ENCODE measurements around the gene TMEM30A. TPM values are rescaled to one million over a fixed set of nuclear protein-coding genes. Genes with fewer than 3 reads are reported as not detected.

Gene TMEM30A
- total RNA-seq, 1 experiment from 2014 or later: 36.8 TPM

DNA sequence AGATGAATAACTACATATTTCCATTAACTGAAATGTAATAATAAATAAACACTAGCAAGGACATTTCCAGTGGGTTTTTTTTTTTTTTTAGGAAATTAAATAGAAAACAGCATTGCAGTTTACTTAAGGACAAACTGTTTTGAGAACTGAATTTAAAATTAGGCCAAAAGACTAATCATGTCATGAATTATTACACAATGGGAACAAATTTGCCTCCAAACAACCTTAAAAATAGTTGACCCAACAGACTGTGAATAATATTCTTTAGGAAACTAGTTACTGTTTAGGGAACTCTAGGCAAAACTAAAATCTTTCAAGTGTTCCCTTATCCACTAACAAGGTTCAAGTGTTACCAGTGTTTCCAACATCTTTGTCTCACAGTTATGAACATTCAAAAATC is 62.3 kb downstream of the TMEM30A start:
- CTCF ChIA-PET: no interaction called here
- Histone ChIP-seq H3K9me2 (replicated peaks; ENCODE audit: low read length) (no peaks in the 10 kb centered on the region), H3K4me2 (ENCODE audit: low read length) (no peak overlapping the region), H3K27me3 (ENCODE audit: low read length) (no peaks in the 10 kb centered on the region), H3K79me2 (ENCODE audit: low read length) (no peaks in the 10 kb centered on the region), H3K9me3 (ENCODE audit: low read length) (no peaks in the 10 kb centered on the region), H2AFZ (ENCODE audit: low read length) (no peak overlapping the region), H3K27ac (ENCODE audit: low read length) (no peak overlapping the region), H3K4me1 (ENCODE audit: insufficient read depth, low read length) (peaks cover 10% of the 10 kb centered on the region), H3K4me3 (ENCODE audit: low read length) (no peak overlapping the region), H3K36me3 (ENCODE audit: low read depth, low read length) (no peaks in the 10 kb centered on the region), H3F3A (ENCODE audit: low read length, unreplicated experiment) (no peaks in the 10 kb centered on the region), H4K20me1 (ENCODE audit: low read length) (no peaks in the 10 kb centered on the region), H3K9ac (ENCODE audit: low read length) (no peak overlapping the region)
- POLR2A ChIA-PET (ENCODE audit: unreplicated experiment): no interaction called here
- intact Hi-C loops (cut with micrococcal nuclease): no loop called here
- ATAC-seq (no peak), DNase-seq (no peak)
- TF ChIP-seq EZH2phosphoT487 (IDR thresholded peaks at IDR 0.05; ENCODE audit: borderline replicate concordance, low read length) (no peak), EZH2 (IDR thresholded peaks at IDR 0.05; ENCODE audit: low read length, unreplicated experiment) (no peak)
- TF ChIP-seq, protein P1, sequence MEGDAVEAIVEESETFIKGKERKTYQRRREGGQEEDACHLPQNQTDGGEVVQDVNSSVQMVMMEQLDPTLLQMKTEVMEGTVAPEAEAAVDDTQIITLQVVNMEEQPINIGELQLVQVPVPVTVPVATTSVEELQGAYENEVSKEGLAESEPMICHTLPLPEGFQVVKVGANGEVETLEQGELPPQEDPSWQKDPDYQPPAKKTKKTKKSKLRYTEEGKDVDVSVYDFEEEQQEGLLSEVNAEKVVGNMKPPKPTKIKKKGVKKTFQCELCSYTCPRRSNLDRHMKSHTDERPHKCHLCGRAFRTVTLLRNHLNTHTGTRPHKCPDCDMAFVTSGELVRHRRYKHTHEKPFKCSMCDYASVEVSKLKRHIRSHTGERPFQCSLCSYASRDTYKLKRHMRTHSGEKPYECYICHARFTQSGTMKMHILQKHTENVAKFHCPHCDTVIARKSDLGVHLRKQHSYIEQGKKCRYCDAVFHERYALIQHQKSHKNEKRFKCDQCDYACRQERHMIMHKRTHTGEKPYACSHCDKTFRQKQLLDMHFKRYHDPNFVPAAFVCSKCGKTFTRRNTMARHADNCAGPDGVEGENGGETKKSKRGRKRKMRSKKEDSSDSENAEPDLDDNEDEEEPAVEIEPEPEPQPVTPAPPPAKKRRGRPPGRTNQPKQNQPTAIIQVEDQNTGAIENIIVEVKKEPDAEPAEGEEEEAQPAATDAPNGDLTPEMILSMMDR (conservative IDR thresholded peaks at IDR 0.05; ENCODE audit: low read depth, low read length): no peak
- BruUV-seq (replicated peaks): no TSS peak

DNA sequence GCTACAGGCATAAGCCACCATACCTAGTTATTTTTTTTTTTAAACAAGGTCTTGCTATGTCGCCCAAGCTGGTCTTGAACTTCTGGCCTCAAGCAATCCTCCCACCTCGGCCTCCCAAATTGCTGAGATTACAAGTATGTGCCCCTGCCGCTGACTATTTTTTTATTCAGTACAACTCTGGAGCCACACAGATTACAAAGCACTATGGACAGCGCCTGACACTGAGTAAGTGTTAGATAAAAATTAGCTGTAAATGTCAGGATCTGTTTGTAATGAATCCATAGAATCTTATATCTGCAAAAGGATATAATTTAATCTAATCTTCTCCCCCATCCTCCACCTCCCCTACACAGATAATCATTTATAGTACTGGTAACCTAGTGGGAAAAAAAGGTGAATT is 63.5 kb downstream of the TMEM30A start:
- Histone ChIP-seq H3K9me3 (ENCODE audit: low read length) (no peaks in the 10 kb centered on the region), H3K36me3 (ENCODE audit: low read depth, low read length) (no peaks in the 10 kb centered on the region), H3K9me2 (replicated peaks; ENCODE audit: low read length) (no peaks in the 10 kb centered on the region), H3K4me2 (ENCODE audit: low read length) (no peak overlapping the region), H3K27ac (ENCODE audit: low read length) (no peak overlapping the region), H2AFZ (ENCODE audit: low read length) (no peak overlapping the region), H3K9ac (ENCODE audit: low read length) (no peak overlapping the region), H4K20me1 (ENCODE audit: low read length) (no peaks in the 10 kb centered on the region), H3K27me3 (ENCODE audit: low read length) (no peaks in the 10 kb centered on the region), H3K79me2 (ENCODE audit: low read length) (no peaks in the 10 kb centered on the region), H3F3A (ENCODE audit: low read length, unreplicated experiment) (no peaks in the 10 kb centered on the region), H3K4me1 (ENCODE audit: insufficient read depth, low read length) (peaks cover 6% of the 10 kb centered on the region), H3K4me3 (ENCODE audit: low read length) (no peak overlapping the region)
- TF ChIP-seq EZH2 (IDR thresholded peaks at IDR 0.05; ENCODE audit: low read length, unreplicated experiment) (no peak), EZH2phosphoT487 (IDR thresholded peaks at IDR 0.05; ENCODE audit: borderline replicate concordance, low read length) (no peak)
- TF ChIP-seq, protein P1 (conservative IDR thresholded peaks at IDR 0.05; ENCODE audit: low read depth, low read length): no peak
- no TSS peak for BruUV-seq (replicated peaks)
- intact Hi-C loops (cut with micrococcal nuclease): no loop called here
- POLR2A ChIA-PET (ENCODE audit: unreplicated experiment): no interaction called here
- ATAC-seq: no peak
- CTCF ChIA-PET: no interaction called here
- no peak for DNase-seq

DNA sequence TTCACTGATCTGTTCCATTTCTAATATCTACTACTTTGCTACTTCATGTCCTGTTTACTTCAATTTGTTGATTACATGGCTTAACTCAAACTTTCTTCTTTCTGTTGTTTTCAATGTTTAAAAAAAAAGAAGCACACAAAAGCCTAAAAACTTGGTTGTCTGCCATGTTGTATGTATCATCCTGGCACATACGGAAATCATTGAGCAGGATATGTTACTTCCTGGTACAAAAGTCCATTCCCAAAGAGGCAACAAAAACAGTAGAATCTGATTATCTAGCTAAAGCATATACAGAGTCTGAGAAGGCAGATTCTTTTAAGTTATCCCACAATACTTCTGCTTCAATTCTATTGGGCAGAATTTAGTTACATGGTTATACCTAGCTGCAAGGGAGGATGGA is 64.2 kb downstream of the TMEM30A start:
- H2AFZ ChIP-seq (ENCODE audit: low read length): no peak overlapping the region
- TF ChIP-seq EZH2 (IDR thresholded peaks at IDR 0.05; ENCODE audit: low read length, unreplicated experiment) (no peak), EZH2phosphoT487 (IDR thresholded peaks at IDR 0.05; ENCODE audit: borderline replicate concordance, low read length) (no peak)
- TF ChIP-seq, protein P1 (conservative IDR thresholded peaks at IDR 0.05; ENCODE audit: low read depth, low read length): no peak
- DNase-seq: no peak
- ChIA-PET CTCF (no interaction called here), POLR2A (ENCODE audit: unreplicated experiment) (no interaction called here)
- H3K27me3 ChIP-seq (ENCODE audit: low read length): no peaks in the 10 kb centered on the region
- ATAC-seq: no peak
- no peak overlapping the region for H3K27ac ChIP-seq (ENCODE audit: low read length)
- H3K9ac ChIP-seq (ENCODE audit: low read length): no peak overlapping the region
- no peaks in the 10 kb centered on the region for H3F3A ChIP-seq (ENCODE audit: low read length, unreplicated experiment)
- no peak overlapping the region for H3K4me2 ChIP-seq (ENCODE audit: low read length)
- peaks cover 5% of the 10 kb centered on the region for H3K4me1 ChIP-seq (ENCODE audit: insufficient read depth, low read length)
- BruUV-seq (replicated peaks): no TSS peak
- no peaks in the 10 kb centered on the region for H3K79me2 ChIP-seq (ENCODE audit: low read length)
- H3K4me3 ChIP-seq (ENCODE audit: low read length): no peak overlapping the region
- intact Hi-C loops (cut with micrococcal nuclease): no loop called here
- no peaks in the 10 kb centered on the region for H3K36me3 ChIP-seq (ENCODE audit: low read depth, low read length)
- no peaks in the 10 kb centered on the region for H4K20me1 ChIP-seq (ENCODE audit: low read length)
- no peaks in the 10 kb centered on the region for H3K9me3 ChIP-seq (ENCODE audit: low read length)
- no peaks in the 10 kb centered on the region for H3K9me2 ChIP-seq (replicated peaks; ENCODE audit: low read length)

All from PC-3 (cell line).